ENCODE results near the gene NR6A1.

DNA sequence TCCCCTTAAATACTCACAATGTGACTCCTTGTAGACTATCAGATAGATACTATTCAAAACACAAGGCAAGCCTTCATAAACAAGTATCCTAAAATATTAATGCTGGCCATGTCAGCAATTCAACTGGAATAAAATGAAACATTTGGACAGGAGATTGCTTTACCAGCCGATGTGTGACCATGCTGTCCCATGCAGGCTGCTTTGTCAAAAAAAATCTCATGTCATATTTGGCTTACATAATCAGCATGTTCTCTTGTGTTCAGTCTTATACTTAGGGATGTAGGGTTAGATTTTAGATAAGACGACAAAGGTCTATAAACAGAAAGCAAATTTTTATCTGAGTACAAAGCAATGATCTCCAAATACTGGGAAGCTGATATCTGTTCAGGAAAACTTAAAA, 108.5 kb downstream of the NR6A1 start:
- TF ChIP-seq GABPA (IDR thresholded peaks at IDR 0.05; ENCODE audit: low read depth, low read length) (no peak), GABPA (CRISPR knock-in tag; IDR thresholded peaks at IDR 0.05; ENCODE audit: low read depth) (no peak), AGO2 (optimal IDR thresholded peaks at IDR 0.05; ENCODE audit: low read depth, low read length) (no peak), ZBTB33 (CRISPR knock-in tag; IDR thresholded peaks at IDR 0.05) (no peak), POLR2A (IDR thresholded peaks at IDR 0.05; ENCODE audit: insufficient read depth in 1 of 2, low read depth in 2 of 2, low read length in 2 of 2) (no peak), ZNF274 (CRISPR knock-in tag; IDR thresholded peaks at IDR 0.05) (no peak), NCOA2 (CRISPR knock-in tag; IDR thresholded peaks at IDR 0.05) (no peak), FOXP4 (CRISPR knock-in tag; IDR thresholded peaks at IDR 0.05) (no peak)
